Kasumi-1 (cell line): ENCODE measurements around the gene NRGN.
"Not testable (repeated sequence)": the region's sequence is repeated elsewhere in the genome, so short reads cannot be mapped to it uniquely, and the experiment has no call there.

Experiments used
- DNase-seq, 2 experiments: peaks; one replicate each; lab custom pipeline; 2025; lab: John Stamatoyannopoulos, UW

Gene NRGN

GRCh38 chr11:124757320-124757719, 17.6 kb downstream of the NRGN start:
- DNase-seq = no peak

GRCh38 chr11:124758355-124759265, 18.9 kb downstream of the NRGN start:
- peak; percentile 84 to 85 for DNase-seq

GRCh38 chr11:124759266-124760204, 19.8 kb downstream of the NRGN start:
- DNase-seq = peak; percentile 72 to 78

- peak in 1 of 2 experiments; percentile 17 for DNase-seq
These were observed 20.5 kb downstream of the NRGN start for GRCh38 chr11:124760205-124760652.

DNA sequence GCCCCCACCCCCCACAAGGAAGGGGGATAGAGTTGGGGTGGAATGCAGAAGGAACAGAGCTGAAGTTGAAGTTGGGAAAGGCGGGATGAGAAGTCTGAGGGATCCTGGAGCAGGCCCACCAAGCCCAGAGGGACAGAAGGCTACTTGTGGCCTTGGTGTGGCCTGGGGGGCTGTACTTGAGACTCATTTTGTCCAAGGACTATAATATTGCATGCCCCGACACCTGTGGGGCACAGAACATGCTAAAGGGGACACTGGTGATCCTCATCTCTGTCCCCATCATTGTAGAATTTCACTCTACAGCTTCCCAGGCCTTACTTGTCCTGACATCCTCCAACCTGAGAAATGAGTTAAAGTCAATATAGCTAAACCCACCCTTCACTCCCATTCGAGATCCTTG, 21.1 kb downstream of the NRGN start:
- DNase-seq = no peak

GRCh38 chr11:124761301-124762104, 21.8 kb downstream of the NRGN start:
- DNase-seq = no peak

DNA sequence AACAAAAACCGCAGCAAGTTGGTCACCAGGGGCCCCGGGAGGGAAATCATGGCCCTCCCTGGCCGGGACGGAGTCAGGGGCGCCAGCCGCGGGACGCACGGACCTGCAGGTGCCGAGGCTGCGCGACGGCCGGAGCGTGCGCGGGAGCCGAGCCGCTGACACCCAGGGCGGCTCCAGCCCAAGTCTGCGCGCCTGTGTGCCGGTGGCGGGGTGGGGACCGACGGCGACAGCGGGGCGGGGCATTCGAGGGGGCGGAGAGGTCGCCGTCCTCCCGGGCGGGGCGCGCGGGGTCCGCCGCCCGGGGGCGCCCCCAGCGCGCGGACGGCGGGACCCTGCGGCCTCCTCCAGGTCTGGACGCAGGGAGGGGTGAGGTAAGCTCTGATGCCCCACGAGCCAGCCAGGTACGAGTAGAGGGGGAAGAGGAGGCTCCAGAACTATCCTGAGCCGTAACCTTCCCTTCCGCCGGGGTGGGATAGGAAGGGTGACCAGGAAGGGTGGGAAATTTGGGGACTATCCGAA, 22.4 kb downstream of the NRGN start, which contains the start of gene ESAM:
Gene ESAM, minus strand, starts transcription at position 186 of the 519 bp plus-strand sequence. Its CDS starts 136 bp downstream, at position 50.
- peak; percentile 27 to 34 for DNase-seq

DNA sequence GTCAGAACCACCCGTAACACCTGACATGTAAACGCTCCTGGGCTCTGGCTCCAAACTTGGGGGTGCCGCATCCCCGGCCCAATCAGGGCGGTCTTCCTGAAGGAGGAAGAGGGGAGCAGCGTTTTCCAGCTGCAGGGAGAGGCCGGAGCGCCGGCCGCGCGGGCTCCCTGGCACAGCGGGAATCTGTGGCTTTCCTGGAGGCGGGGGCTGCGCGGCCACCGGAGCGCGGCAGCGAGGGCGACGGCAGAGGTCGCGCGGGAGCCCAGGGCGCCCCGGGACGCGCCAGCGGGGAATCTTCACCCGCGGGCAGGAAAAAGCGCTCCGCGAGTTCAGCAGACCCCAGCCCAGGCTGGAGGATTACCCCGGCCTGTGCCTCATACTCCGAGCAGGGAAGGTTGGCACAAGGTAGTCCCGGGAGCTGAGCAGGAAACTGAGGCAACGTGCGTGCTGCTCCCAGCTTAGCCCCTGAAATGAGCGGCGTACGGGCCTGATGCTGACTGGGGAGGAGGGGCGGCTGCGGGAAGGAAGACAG, 22.9 kb downstream of the NRGN start:
- no peak for DNase-seq

GRCh38 chr11:124763156-124763947, 23.6 kb downstream of the NRGN start:
- peak; percentile 56 to 61 for DNase-seq

GRCh38 chr11:124766156-124766555, 26.4 kb downstream of the NRGN start:
- DNase-seq = no peak

GRCh38 chr11:124768914-124769313, 29.2 kb downstream of the NRGN start:
- no peak for DNase-seq

DNA sequence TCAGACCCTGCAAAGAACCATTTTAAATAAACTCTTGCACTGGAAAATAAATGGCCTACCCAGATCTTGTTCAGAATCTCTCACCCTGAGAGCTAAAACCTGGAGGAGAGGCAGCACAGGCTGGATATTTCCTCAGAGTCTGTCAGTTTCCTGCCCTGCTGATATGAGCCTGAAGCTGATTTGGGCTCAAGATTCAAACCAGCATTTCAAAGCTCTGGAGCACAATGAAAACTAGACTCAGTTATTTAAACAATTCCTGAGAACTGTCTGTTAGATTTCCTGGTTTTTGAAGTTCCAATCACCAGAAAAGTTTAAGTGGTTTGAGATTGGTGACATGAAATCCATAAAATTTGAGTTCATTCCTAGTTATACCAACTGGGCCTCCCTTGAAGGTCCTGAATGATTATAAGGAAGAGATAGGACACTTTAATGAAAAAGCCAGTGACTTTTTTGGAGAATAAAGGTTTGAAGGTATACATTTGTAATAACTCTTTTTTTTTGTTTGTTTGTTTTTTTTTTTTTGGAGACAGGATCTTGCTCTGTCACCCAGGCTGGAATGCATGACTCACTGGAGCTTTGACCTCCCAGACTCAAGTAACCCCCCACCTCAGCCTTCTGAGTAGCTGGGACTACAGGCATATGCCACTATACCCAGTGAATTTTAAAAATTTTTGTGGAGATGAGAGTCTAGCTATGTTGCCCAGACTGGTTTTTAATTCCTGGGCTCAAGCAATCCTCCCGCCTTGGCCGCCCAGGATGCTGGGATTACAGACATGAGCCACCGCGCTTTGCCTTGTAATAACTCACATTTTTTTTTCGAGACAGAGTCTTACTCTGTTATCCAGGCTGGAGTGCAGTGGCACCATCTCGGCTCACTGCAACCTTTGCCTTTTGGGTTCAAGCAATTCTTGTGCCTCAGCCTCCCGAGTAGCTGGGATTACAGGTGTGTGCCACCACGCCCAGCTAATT, 30.3 kb downstream of the NRGN start:
- DNase-seq = no peak

- DNase-seq = not testable (repeated sequence)
These were observed 31.2 kb downstream of the NRGN start for GRCh38 chr11:124770959-124771358.

DNA sequence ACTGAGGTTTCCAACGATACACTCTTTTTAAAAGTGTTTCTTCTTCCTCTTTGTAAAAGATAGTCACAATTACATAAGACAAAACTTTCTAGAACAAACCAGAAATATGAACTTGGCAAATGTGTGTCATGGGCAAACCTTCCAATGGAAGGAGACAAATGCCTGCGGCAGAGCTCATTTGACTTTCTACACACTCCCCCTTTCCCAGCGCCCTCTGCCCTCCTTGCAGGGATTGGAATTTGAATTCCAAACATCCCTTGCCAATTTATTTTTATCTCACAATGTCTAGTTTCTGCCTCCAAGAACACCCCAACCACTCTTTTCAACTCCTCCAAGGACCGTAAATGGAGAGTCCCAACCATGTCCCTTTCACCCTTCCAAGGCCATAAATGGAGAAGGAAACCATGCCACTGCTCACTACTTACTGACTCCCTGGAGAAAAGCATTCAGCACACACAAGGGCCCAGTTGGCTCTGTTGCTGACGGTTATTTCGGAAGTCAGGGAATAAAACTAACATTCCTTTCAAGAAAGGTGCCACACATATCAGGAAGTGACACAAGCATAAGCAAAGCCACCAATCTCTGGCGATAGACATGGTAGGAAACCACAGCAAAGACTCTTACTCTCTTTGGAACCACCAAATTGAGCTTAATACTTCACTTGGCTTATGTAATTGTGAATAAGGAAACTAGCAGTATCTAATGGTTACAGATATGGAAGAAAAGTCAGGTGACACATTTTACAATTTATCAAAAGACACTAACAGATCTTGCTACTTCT, 37.3 kb downstream of the NRGN start:
- DNase-seq = no peak

GRCh38 chr11:124778281-124778680, 38.5 kb downstream of the NRGN start:
- DNase-seq = no peak

GRCh38 chr11:124779568-124779967, 39.8 kb downstream of the NRGN start:
- no peak for DNase-seq

DNA sequence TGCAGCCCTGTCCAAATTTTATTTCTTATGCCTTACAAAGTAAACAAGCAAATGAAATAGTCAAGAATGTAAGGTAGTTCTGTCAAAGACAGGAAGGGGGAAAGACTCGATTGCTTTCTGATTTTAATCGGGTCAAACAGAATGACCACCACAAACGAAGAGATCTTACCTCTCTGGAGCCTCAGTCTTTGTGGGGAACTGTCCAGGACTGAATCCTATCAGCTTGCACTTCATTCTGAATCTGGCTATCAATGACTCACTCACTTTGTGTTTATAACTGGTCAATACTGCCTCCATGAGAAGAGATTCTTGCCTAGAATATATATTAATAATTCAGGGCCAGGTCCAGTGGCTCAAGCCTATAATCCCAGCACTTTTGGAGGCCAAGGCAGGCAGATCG, 43.3 kb downstream of the NRGN start:
- DNase-seq = no peak

GRCh38 chr11:124784051-124784450, 44.3 kb downstream of the NRGN start:
- DNase-seq = no peak
